ENCODE results near the gene PSMG4.

Gene PSMG4

DNA sequence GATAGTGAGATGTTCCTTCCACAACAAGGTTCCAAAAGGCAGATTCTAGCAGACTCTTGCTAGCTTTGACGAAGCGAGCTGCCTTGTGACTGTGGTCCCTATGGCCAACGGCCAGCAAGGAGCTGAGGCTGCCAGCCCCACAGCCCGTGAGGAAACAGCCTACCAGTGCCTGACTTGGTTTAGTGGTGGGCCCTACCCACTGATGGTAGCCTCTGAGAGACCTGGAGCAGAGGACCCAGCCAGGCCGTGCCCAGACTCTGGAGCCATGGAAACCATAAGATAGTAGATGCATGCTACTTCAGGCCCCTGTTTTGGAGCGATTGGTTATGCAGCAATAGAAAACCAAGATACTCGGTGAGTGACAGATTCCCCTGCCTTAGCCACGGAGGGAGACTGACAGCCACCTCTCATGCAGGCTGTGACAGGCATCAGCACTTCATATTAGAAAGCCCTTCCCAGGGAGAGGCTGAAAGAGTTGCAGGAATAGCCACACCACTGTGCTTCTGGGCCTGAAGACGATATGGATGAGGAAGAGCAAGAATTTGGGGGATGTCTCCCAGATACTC lies 19.2 kb downstream of the PSMG4 start:
- ChIA-PET CTCF (no interaction called here), POLR2A (no interaction called here)
- TF ChIP-seq ZFP3 (tag by site-specific recombination; IDR thresholded peaks at IDR 0.05; ENCODE audit: low read depth) (no peak), TRIM28 (IDR thresholded peaks at IDR 0.05; ENCODE audit: borderline replicate concordance, low read length) (no peak), OSR2 (tag by site-specific recombination; IDR thresholded peaks at IDR 0.05) (no peak), ZNF155 (tag by site-specific recombination; IDR thresholded peaks at IDR 0.05) (no peak), ZBTB1 (tag by site-specific recombination; IDR thresholded peaks at IDR 0.05) (no peak), ZNF610 (tag by site-specific recombination; IDR thresholded peaks at IDR 0.05; ENCODE audit: borderline replicate concordance) (no peak), TCF7L2 (IDR thresholded peaks at IDR 0.05; ENCODE audit: borderline replicate concordance, low read depth, low read length) (no peak), ZNF629 (tag by site-specific recombination; IDR thresholded peaks at IDR 0.05) (no peak), ZBTB20 (tag by site-specific recombination; IDR thresholded peaks at IDR 0.05) (no peak), ZNF501 (tag by site-specific recombination; IDR thresholded peaks at IDR 0.05) (no peak), MYNN (tag by site-specific recombination; IDR thresholded peaks at IDR 0.05; ENCODE audit: borderline replicate concordance) (no peak), ZNF658 (tag by site-specific recombination; IDR thresholded peaks at IDR 0.05) (no peak), ZNF341 (tag by site-specific recombination; IDR thresholded peaks at IDR 0.05; ENCODE audit: low read depth) (no peak), ZNF76 (tag by site-specific recombination; IDR thresholded peaks at IDR 0.05; ENCODE audit: borderline replicate concordance, low read depth) (no peak), ZNF175 (tag by site-specific recombination; IDR thresholded peaks at IDR 0.05) (no peak)
- TF ChIP-seq, protein P1, sequence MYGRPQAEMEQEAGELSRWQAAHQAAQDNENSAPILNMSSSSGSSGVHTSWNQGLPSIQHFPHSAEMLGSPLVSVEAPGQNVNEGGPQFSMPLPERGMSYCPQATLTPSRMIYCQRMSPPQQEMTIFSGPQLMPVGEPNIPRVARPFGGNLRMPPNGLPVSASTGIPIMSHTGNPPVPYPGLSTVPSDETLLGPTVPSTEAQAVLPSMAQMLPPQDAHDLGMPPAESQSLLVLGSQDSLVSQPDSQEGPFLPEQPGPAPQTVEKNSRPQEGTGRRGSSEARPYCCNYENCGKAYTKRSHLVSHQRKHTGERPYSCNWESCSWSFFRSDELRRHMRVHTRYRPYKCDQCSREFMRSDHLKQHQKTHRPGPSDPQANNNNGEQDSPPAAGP (tag by site-specific recombination; IDR thresholded peaks at IDR 0.05) = no peak
- TF ChIP-seq, protein P2, sequence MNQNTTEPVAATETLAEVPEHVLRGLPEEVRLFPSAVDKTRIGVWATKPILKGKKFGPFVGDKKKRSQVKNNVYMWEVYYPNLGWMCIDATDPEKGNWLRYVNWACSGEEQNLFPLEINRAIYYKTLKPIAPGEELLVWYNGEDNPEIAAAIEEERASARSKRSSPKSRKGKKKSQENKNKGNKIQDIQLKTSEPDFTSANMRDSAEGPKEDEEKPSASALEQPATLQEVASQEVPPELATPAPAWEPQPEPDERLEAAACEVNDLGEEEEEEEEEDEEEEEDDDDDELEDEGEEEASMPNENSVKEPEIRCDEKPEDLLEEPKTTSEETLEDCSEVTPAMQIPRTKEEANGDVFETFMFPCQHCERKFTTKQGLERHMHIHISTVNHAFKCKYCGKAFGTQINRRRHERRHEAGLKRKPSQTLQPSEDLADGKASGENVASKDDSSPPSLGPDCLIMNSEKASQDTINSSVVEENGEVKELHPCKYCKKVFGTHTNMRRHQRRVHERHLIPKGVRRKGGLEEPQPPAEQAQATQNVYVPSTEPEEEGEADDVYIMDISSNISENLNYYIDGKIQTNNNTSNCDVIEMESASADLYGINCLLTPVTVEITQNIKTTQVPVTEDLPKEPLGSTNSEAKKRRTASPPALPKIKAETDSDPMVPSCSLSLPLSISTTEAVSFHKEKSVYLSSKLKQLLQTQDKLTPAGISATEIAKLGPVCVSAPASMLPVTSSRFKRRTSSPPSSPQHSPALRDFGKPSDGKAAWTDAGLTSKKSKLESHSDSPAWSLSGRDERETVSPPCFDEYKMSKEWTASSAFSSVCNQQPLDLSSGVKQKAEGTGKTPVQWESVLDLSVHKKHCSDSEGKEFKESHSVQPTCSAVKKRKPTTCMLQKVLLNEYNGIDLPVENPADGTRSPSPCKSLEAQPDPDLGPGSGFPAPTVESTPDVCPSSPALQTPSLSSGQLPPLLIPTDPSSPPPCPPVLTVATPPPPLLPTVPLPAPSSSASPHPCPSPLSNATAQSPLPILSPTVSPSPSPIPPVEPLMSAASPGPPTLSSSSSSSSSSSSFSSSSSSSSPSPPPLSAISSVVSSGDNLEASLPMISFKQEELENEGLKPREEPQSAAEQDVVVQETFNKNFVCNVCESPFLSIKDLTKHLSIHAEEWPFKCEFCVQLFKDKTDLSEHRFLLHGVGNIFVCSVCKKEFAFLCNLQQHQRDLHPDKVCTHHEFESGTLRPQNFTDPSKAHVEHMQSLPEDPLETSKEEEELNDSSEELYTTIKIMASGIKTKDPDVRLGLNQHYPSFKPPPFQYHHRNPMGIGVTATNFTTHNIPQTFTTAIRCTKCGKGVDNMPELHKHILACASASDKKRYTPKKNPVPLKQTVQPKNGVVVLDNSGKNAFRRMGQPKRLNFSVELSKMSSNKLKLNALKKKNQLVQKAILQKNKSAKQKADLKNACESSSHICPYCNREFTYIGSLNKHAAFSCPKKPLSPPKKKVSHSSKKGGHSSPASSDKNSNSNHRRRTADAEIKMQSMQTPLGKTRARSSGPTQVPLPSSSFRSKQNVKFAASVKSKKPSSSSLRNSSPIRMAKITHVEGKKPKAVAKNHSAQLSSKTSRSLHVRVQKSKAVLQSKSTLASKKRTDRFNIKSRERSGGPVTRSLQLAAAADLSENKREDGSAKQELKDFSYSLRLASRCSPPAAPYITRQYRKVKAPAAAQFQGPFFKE (tag by site-specific recombination; IDR thresholded peaks at IDR 0.05; ENCODE audit: borderline replicate concordance) = no peak
- TF ChIP-seq, protein P3, sequence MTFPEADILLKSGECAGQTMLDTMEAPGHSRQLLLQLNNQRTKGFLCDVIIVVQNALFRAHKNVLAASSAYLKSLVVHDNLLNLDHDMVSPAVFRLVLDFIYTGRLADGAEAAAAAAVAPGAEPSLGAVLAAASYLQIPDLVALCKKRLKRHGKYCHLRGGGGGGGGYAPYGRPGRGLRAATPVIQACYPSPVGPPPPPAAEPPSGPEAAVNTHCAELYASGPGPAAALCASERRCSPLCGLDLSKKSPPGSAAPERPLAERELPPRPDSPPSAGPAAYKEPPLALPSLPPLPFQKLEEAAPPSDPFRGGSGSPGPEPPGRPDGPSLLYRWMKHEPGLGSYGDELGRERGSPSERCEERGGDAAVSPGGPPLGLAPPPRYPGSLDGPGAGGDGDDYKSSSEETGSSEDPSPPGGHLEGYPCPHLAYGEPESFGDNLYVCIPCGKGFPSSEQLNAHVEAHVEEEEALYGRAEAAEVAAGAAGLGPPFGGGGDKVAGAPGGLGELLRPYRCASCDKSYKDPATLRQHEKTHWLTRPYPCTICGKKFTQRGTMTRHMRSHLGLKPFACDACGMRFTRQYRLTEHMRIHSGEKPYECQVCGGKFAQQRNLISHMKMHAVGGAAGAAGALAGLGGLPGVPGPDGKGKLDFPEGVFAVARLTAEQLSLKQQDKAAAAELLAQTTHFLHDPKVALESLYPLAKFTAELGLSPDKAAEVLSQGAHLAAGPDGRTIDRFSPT (tag by site-specific recombination; IDR thresholded peaks at IDR 0.05) = no peak
- TF ChIP-seq, protein P4, sequence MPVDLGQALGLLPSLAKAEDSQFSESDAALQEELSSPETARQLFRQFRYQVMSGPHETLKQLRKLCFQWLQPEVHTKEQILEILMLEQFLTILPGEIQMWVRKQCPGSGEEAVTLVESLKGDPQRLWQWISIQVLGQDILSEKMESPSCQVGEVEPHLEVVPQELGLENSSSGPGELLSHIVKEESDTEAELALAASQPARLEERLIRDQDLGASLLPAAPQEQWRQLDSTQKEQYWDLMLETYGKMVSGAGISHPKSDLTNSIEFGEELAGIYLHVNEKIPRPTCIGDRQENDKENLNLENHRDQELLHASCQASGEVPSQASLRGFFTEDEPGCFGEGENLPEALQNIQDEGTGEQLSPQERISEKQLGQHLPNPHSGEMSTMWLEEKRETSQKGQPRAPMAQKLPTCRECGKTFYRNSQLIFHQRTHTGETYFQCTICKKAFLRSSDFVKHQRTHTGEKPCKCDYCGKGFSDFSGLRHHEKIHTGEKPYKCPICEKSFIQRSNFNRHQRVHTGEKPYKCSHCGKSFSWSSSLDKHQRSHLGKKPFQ (tag by site-specific recombination; IDR thresholded peaks at IDR 0.05) = no peak
- no peaks in the 10 kb centered on the region for H3K9me3 ChIP-seq (ENCODE audit: control insufficient read depth, insufficient read depth, low read depth, low read length)
- no peak overlapping the region for H3K4me3 ChIP-seq (ENCODE audit: low read depth, low read length)
- peaks cover 0 to 30% of the 10 kb centered on the region in 2 experiments; a peak in 2 of 3 replicates for H3K36me3 ChIP-seq (ENCODE audit: control insufficient read depth in 2 of 2, insufficient read depth in 1 of 2, low read length in 2 of 2)
- no peak overlapping the region for H3K27ac ChIP-seq (ENCODE audit: extremely low read depth, low read depth, low read length)
- no peaks in the 10 kb centered on the region; the same call in 1 of the 2 replicates for H3K4me1 ChIP-seq (ENCODE audit: control insufficient read depth, insufficient read depth, low read length)

Measured in HEK293 (cell line).